Stomach (tissue), 9 donors: ENCODE data around the gene RGS6. TPM values are rescaled to one million over a fixed set of nuclear protein-coding genes. Genes with fewer than 3 reads are reported as not detected.

Experiments used
- DNase-seq, 2 donors: peaks; one replicate each; pipeline versions ENCODE4 v3.0.0 to v3.0.0-alpha.2; 2013 to 2019
- H3K27ac ChIP-seq, 5 donors: fragments of 200-600 bp in 4 of 5; sonication (generic) in 4 of 5; one replicate each; pipeline ENCODE4 v1.5.1; 2013 to 2019; ENCODE audit warnings: mild to moderate bottlenecking in 1 of 5, moderate library complexity in 1 of 5
- H3K27me3 ChIP-seq, 3 donors: fragments of 200-600 bp; sonication (generic); one replicate each; pipeline ENCODE4 v1.5.1; 2017 to 2019; ENCODE audit warnings: mixed run types in 1 of 3
- H3K36me3 ChIP-seq, 4 donors: fragments of 200-600 bp; sonication (generic); 1 replicate in 3 of 4; 2 replicates in 1 of 4; pipeline ENCODE4 v1.5.1; 2016 to 2019
- H3K4me1 ChIP-seq, 4 donors: fragments of 200-600 bp; sonication (generic); one replicate each; pipeline ENCODE4 v1.5.1; 2016 to 2019
- H3K4me3 ChIP-seq, 4 donors: fragments of 200-600 bp; sonication (generic) in 3 of 4; one replicate each; pipeline ENCODE4 v1.5.1; 2016 to 2019; ENCODE audit warnings: mild to moderate bottlenecking in 1 of 4
- H3K9me3 ChIP-seq, 4 donors: fragments of 200-600 bp; sonication (generic); one replicate each; pipeline ENCODE4 v1.5.1; 2016 to 2019
- CTCF ChIP-seq, 7 experiments: fragments of 450-650 bp in 4 of 7; fragments of 200-600 bp in 3 of 7; sonication (generic) in 3 of 7; IDR thresholded peaks; one replicate each; pipeline ENCODE4 v1.5.1; 2016 to 2019; ENCODE audit warnings: antibody characterized with exemption in 7 of 7, control low read depth in 2 of 7, mild to moderate bottlenecking in 1 of 7
- EP300 ChIP-seq: sonication (generic); formaldehyde crosslinking; IDR thresholded peaks from one replicate; pipeline ENCODE4 v1.6.1; 2017; ENCODE audit warnings: antibody characterized with exemption
- POLR2A ChIP-seq, 4 donors: fragments of 450-650 bp; IDR thresholded peaks; one replicate each; pipeline ENCODE4 v1.6.1; 2016; ENCODE audit warnings: antibody characterized with exemption in 4 of 4, control low read depth in 2 of 4, mild to moderate bottlenecking in 1 of 4, moderate library complexity in 1 of 4
- POLR2AphosphoS5 ChIP-seq, 3 donors: sonication (generic); formaldehyde crosslinking; IDR thresholded peaks; one replicate each; pipeline ENCODE4 v1.6.1; 2016; ENCODE audit warnings: antibody characterized with exemption in 3 of 3
- WGBS, 5 donors: extraction: QIAGEN DNeasy Blood & Tissue Kit in 3 of 5; methylation state at CpG; one replicate each; pipeline versions ENCODE4 v1.1.5 to v1.1.7; 2013 to 2018; 5-methylcytosine and 5-hydroxymethylcytosine counted together
- intact Hi-C: fragments of 100-400 bp; cut with DNase I; formaldehyde crosslinking; loops from one replicate; pipeline ENCODE4 v1.15.1; 2023; ENCODE audit warnings: low total_unique reads
- polyA plus RNA-seq, 3 donors: library from polyadenylated mRNA; stranded (reverse); fragments of 200-250 nt; gene quantifications; one replicate each; pipeline ENCODE4 v1.2.3, GENCODE V29; 2013
- total RNA-seq, 5 donors: library from RNA; depleted of rRNA; stranded (reverse); fragments of >200 nt; gene quantifications; one replicate each; pipeline versions ENCODE4 v1.1.0 to v1.2.3, GENCODE V29; 2014 to 2016
- donor health status: healthy with polysubstance abuse.
- donor health status: Bipolar disorder and iron deficiency.
- donor health status: healthy.

The RGS6 gene
- total and polyA plus RNA-seq, 8 donors: 0.25 to 18.0 (median 0.92) TPM; not detected in 1

DNA sequence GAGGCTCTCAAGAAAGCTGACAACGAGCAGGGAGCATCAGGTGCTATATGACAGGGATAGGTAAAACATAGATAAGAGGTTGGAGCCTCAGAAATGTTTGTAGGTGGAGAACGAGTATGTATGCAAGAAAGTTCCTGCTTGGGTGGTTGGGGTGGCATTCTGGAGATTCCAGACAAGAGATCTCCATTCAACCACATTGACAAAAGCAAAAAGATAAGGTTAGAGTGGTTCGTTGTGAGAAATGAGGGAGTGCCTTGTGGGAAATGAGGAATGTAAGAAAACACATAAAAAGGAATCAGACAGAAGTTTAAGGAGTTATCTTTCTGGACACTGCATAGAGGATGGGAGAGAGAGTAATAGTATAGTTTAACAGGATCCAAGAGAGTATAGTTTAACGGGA, 671.4 kb downstream of the RGS6 start:
- DNase-seq: no peak
- Histone ChIP-seq H3K36me3 (no peaks in the 10 kb centered on the region), H3K27ac (no peak overlapping the region), H3K4me1 (no peaks in the 10 kb centered on the region), H3K4me3 (no peak overlapping the region), H3K27me3 (peaks cover 0 to 30% (median 0%) of the 10 kb centered on the region in 3 donors), H3K9me3 (no peaks in the 10 kb centered on the region)
- intact Hi-C loops: no loop called here
- no peak for TF ChIP-seq EP300
- no peak for TF ChIP-seq POLR2A (IDR thresholded peaks at IDR 0.05)
- no peak for TF ChIP-seq POLR2AphosphoS5 (IDR thresholded peaks at IDR 0.05)
- no peak for TF ChIP-seq CTCF (IDR thresholded peaks at IDR 0.05)
- 47 to 67% (median 61%) methylated on average over 4 of the region's 4 CpGs for WGBS, 5 donors

DNA sequence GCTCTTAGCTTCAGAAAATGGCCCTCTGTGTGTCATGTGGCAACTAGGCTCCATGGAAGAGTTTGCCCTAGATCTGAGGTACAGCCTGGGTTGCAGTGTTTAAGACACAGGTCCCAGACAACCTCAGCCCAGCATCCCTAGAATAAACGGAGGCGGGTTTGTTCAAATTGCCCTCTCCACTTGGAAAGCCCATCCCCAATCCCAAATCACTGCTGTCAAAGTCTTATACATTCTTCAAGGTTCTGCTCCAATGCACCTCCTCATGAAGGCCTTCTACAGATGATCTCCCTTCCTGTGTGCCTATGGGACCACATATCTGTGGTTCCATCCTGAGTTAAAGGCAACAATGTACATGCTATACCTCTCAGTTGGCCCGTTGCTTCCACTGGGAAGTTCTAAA, 671.9 kb downstream of the RGS6 start:
- no peak overlapping the region for H3K4me3 ChIP-seq
- H3K27ac ChIP-seq: no peak overlapping the region
- 84 to 95% (median 90%) methylated on average over 3 of the region's 3 CpGs for WGBS, 5 donors
- H3K9me3 ChIP-seq: no peaks in the 10 kb centered on the region
- intact Hi-C loops: no loop called here
- no peaks in the 10 kb centered on the region for H3K36me3 ChIP-seq
- no peak for TF ChIP-seq EP300
- no peak for TF ChIP-seq POLR2AphosphoS5 (IDR thresholded peaks at IDR 0.05)
- no peak for TF ChIP-seq CTCF (IDR thresholded peaks at IDR 0.05)
- TF ChIP-seq POLR2A (IDR thresholded peaks at IDR 0.05): no peak
- no peak for DNase-seq
- no peaks in the 10 kb centered on the region for H3K4me1 ChIP-seq
- peaks cover 0 to 28% (median 0%) of the 10 kb centered on the region in 3 donors for H3K27me3 ChIP-seq

- no peak for TF ChIP-seq CTCF (IDR thresholded peaks at IDR 0.05)
- TF ChIP-seq POLR2A (IDR thresholded peaks at IDR 0.05): no peak
- TF ChIP-seq POLR2AphosphoS5 (IDR thresholded peaks at IDR 0.05): no peak
- intact Hi-C loops: no loop called here
- H3K9me3 ChIP-seq: no peaks in the 10 kb centered on the region
- no peaks in the 10 kb centered on the region for H3K36me3 ChIP-seq
- no peak overlapping the region for H3K27ac ChIP-seq
- no peak overlapping the region for H3K4me3 ChIP-seq
- DNase-seq: no peak
- H3K4me1 ChIP-seq: no peaks in the 10 kb centered on the region
- peaks cover 0 to 21% (median 0%) of the 10 kb centered on the region in 3 donors for H3K27me3 ChIP-seq
- WGBS, 5 donors: 86 to 91% (median 88%) methylated on average over 16 to 18 of the region's 18 CpGs
Measured at GRCh38 chr14:72605096-72605920, 673.1 kb downstream of the RGS6 start.

- DNase-seq: no peak
- WGBS, 5 donors: 84 to 93% (median 89%) methylated on average over 3 of the region's 3 CpGs
Measured at GRCh38 chr14:72605921-72606220, 673.6 kb downstream of the RGS6 start.

More at GRCh38 chr14:72605921-72606220, 673.6 kb downstream of the RGS6 start:
- TF ChIP-seq EP300 (no peak), CTCF (IDR thresholded peaks at IDR 0.05) (no peak), POLR2A (IDR thresholded peaks at IDR 0.05) (no peak), POLR2AphosphoS5 (IDR thresholded peaks at IDR 0.05) (no peak)
- Histone ChIP-seq H3K27ac (no peak overlapping the region), H3K4me1 (no peaks in the 10 kb centered on the region), H3K9me3 (no peaks in the 10 kb centered on the region), H3K4me3 (no peak overlapping the region), H3K36me3 (no peaks in the 10 kb centered on the region), H3K27me3 (peaks cover 0 to 15% (median 0%) of the 10 kb centered on the region in 3 donors)
- intact Hi-C loops: no loop called here
